NOMO-1 (cell line): ENCODE results near the gene CACTIN.

ENCODE experiments used
- DNase-seq, 2 experiments: peaks; one replicate each; lab custom pipeline; 2025; ENCODE audit not compliant: unreplicated experiment in 2 of 2; lab: John Stamatoyannopoulos, UW

CACTIN gene

DNA sequence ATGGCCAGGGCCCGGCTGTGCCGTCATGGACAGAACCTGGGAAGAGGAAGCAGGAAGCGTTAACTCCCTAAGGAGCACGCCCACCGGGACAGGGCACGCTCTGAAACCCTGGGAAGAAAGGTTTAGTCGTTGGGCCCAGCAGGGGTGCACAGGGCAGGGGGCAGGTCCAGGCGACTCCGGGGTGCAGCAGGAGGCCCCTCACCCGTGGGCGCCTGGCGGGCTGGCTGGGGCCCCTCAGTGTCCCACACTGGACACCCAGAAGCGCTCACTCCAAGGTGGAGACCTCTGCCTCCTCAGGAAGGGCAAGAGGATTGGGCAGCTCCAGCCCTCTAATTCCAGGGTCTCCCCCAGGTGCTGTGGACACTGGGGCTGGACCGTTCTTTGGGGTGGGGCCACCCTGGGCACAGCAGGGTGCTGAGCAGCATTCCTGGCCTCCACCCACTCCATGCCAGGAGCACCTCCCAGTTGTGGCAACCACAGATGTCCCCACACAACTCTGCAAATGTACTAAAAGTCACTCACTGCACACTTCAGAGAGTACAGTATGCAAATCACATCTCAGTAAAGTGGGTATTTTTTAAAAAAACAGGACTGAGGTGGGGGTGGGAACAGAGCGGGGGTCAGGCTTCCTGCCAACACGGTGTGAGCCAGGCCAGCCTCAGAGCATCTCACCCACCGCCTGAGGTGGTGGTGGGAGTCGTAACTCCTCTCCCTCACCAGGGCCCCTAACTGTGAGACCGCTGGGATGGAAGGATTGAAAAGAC is 38.5 kb upstream of the CACTIN start:
- no peak for DNase-seq

DNA sequence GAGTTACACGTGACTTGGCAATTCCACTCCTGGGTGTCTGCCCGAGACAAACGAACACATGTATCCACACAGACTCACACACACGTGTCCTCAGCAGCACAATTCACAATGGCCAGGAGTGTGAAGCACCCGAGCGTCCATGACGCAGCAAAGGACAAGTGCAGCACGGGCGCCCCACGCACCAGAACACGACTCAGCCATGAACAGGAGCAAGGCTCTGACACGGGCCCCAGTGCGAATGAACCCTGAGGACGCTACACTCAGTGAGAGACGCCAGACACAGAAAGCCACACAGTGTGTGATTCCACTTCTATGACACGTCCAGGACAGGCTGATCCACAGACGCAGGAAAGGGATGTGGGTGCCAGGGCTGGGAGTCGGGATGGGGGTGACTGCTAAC is 37.2 kb upstream of the CACTIN start:
- DNase-seq: no peak

DNA sequence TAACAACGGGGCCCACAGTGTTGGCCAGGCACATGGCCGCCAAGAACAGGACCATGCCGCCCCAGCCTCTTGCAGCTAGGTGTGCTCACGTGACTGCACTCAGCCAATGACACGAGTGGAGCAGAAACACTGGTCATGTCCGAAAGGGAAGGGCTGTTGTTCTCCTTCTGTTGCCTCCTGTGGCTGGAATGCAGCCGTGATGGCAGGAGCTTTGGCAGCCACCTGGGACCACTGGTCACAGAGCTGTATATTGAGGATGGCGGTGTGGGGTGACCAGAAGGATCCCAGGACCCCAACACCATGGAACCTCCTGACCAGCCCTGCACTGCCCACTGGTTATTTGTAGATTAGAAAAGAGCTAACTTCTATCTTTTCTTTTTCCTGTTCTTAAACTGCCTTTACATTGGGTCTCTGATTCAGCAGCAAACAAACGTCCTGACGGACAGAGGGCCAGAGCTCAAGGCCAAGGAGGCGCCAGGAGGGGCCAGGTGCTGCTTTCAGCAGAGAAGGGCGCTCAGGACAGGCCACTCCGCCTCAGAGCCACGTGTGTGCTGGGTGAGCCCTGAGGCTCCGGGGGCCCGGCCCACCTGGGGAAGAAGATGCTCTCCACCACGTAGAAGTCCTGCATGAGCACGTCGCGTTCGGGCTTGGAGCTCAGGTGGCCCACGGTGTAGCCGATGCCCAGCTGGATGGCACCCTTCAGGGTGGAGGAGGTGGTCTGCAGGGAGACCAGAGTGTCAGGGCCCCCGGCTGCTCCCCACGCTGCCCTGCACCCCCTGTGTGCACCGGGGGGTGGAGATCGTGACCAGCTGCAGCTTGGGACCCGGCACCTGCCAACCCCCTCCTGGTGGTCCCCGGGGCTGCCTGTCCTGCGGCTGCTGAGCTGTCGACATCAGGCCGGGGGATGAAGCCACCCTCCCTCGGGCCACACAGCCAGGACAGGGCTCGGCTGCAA is 35.0 kb upstream of the CACTIN start:
- DNase-seq: no peak

DNA sequence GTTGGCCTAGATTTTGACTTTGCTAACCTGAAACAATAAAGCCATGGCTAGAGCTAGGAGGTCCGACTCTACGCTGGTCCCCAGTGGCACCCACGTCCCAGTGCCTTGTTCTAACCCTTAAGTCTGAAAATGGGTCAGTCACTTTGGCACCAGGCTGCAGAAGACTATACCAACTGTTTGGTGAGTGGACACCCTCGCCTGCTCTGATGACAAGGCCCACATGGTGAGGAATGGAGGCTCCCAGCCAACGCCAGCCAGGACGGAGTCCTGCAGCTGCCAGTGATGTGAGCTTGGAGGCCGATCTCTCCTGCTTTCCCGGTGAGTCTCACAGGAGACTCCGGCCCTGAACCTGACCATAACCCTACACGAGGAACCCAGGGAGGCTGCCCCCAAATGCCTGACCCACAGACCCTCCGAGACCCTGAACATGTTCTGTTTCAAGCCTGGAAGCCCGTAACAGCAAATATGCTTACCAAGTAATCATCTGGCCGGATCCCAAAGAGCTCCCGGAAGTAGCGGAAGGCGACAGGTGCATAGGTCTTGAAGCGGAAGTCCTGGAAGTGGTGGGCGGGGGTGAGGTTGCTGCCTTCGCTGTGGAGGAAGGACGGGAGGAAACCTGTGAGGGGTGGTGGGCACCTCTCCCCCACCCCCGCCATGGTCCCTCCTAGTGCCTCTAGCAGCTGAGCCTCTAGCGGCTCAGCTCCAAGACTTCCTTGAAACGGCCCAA is 34.1 kb upstream of the CACTIN start:
- no peak for DNase-seq

DNA sequence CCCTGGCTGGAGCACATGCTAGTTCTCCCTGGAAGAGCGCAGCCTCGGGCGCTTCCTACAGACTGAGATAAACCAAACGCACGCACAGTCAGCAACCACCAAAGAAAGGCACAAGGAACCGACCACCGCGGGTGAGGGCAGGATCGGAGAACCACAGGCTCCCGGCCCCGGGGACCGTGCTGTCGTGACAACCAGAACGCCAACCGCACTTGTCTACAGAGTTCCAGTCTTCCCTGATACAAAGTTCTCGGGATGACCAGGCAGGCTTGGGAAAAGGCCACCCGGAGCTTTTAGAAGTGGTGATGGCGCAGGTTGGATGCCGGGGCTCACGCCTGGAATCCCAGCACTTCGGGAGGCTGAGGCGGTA is 33.1 kb upstream of the CACTIN start:
- DNase-seq: no peak

DNA sequence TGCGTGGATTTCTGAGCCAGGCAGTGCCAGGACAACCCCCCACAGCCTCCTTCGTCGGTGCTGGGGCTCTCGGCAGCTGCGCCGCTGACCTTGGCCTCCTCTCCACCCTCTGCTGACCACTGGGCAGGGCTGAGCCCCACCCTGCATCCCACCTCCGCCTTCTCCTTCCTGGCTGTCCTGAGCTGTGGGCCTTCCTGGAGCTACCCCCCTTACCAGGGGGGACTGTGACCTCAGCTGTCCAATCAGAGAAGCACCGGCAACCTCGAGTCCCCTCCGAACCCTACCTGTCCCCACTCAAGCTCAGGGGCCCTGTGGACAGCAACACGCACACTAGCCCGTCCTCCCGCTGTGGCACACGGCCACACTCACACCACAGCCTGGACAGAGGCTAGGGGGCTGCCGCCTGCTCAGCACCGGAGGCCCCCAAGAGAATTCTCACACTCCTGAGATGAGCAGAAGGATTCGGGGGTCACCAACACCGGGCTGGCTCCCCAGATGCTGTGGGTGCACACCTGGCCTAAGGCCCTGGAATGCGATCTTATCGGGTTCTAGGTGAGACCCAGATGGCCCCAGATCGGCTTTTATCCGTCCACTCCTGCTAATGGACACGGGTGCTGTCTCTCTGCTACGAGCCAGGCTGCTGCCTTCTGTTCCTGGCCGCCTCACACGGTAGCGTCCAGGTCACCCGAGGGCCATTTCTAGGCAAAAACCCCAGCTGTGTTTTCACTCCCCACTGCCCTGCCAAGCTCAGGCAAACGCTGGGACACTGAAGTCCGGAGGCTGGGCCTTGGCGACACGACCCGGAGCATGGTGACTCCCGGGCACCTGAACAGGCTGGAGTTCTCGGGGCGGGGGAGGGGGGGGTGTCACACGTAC is 32.5 kb upstream of the CACTIN start:
- DNase-seq: no peak

DNA sequence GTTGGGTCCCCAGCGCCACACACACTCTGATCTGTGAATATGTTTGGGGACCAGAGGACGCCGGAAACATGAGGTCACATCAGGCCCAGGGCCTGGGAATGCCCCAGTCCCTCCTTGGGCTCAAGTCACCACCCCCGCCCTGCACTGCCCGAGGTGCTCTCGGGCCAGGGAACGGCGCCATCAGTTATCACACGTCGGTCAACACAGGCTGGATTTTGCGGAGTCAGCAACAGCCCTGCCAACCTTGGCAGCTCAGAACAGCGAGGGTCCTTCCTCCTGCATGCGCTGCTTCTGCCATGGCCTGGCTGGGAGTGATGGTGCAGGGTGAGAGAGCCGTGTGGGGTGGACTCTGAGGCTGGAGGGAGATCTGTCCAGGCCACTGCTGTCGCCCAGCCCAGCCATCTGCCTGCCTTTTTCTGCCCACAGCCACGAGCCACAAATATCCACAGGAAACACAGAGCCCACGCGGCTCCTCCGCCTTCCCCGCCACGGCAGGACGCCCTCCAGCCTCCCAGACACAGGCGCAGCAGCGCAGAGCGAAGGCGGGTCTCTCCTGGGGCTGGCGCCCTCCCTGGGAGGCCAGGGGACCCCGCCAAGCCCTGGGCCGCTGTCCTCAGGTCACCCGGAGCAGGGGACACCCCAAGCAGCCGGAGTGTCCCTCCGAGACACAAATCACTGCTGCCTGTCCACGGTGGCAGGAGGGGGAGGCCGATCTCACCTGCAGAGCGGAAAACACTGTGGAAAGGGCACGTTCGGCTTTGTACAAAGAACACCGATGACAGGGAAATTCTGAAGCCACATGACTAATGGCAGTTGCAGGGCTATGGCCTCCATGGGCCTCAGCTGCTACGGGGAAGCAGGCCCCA is 31.6 kb upstream of the CACTIN start:
- DNase-seq: no peak

DNA sequence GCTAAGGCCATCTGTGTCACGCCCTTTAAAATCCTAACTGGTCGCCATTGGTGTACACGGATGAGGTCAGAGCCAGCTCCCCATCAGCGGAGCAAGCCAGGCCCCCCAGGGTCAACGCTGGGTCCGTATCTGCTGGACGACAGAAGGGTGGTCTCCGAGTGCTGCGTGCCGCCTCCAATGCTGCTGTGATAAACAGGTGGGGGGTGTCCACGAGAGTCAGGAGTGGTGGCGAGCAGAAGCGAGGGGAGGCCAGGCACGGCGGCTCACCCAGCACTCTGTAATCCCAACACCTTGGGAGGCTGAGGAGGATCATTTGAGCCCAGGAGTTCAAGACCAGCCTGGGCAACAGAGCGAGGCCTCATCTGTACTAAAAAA is 30.8 kb upstream of the CACTIN start:
- DNase-seq: no peak

DNA sequence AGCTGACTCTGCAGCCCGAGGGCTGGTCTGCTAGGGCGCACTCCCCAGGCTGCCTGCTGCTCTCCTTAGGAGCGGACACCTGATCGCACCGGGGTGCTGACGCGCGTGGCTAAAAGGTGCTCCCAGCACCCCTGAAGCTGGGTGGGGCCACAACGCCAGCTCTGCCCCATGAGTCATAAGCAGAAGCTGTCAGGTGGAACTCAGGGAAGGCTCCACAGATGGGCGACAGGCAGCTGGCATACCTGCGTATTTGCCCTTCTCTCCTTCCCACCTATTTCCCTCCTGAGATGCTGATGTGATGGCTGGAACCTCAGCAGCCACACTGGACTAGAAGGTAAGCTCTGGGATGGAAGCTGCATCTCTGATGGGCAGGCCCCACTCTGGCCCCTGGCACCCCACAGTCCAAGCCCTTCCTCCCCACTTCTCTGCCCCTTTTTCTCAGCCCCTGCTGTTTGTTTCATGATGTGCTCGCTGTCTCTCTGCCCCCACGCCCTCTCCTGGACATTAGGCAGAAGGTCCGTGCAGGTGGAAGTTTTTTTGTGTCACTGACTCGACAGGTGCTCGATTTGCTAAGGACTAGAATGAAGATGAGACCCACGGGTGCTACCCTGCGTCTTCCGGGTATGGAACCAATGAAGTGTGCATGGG is 30.3 kb upstream of the CACTIN start:
- DNase-seq: no peak

DNA sequence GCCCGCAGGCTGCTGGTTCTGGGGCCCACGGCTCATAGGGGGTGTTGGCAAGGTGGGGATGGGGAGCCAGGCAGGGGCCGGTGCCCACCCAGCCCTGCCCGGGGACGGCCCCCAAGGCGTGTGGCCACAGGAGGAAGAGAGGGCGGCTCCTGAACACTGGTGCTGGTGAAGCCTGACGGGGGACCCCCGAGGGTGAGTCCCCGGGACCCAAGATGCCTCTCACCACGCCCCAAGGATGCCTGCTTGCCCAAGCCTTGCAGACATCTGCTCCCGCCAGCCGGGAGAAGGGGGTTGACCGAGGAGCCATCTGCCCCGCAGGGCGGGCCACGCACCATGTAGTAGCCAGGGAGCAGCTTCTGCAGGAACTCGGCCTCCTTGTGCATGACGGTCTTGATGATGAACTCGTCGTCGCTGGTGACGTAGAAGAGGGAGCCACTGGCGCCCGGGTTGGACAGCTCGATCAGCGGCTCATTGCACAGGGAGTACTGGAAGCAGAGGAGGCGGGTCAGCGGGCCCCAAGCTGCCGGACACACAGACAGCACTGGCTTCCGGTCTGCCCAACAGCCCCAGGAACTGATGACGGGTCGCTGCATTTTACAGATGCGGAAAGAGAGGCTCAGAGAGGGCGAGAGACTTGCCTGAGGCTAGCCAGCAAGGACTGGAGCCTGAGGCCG is 29.6 kb upstream of the CACTIN start:
- no peak for DNase-seq

DNA sequence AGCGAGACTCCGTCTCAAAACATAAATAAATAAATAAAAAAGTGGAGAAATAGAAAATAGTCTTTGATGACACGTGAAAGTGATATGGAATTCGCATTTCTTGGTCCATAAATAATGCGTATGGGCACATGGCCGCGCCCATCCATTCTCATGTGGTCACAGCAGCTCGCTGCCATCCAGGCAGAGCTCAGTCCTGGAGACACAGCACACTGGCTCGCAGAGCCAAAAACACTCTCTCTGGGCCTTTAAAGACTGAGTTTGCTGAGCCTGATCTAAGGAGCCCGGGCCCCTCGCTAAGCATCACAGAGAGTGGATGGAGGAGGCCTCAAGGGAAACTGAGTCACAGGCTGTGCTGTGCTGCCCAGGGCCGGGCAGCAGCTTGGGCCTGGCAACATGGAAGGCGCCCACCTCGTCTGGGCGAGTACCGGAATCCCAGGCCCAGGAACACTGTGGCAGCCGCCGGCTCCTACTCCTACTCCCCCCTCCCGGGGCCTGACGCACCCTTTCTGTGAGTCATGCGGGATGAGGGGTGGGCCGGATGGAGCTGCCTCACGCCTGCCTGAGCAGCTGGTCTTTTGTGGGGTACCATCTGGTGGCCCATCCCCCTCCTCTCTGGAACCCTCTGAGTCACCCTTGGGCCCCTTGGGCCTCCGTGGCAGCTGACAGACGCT is 28.9 kb upstream of the CACTIN start:
- no peak for DNase-seq

DNA sequence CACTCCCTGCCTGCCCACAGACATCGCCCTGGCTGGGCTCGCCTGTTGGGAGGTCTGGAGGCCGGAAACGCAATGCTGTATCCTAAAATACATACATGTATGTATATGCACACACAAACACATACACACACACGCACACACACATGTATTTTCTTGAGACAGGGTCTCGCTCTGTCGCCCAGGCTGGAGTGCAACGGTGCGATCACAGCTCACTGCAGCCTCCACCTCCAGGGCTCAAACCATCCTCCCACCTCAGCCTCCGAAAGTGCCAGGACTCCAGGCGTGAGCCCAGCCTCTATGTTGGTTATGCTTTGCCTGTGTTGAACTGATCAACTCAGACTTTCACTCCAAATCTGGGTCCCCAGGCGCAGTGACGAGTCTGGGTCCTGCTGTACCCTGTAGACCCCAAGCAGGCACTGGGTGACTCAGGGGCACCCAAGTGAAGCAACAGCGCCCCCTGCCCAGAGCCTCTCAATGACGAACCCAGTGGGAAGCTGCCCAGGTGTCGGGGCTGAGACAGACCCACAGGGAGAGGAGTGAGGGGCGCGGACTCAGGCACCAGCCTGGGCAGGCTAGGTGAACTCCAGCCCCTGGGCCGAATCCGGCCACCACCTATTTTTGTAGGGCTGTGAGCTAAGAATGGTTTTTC is 27.4 kb upstream of the CACTIN start:
- DNase-seq: no peak

DNA sequence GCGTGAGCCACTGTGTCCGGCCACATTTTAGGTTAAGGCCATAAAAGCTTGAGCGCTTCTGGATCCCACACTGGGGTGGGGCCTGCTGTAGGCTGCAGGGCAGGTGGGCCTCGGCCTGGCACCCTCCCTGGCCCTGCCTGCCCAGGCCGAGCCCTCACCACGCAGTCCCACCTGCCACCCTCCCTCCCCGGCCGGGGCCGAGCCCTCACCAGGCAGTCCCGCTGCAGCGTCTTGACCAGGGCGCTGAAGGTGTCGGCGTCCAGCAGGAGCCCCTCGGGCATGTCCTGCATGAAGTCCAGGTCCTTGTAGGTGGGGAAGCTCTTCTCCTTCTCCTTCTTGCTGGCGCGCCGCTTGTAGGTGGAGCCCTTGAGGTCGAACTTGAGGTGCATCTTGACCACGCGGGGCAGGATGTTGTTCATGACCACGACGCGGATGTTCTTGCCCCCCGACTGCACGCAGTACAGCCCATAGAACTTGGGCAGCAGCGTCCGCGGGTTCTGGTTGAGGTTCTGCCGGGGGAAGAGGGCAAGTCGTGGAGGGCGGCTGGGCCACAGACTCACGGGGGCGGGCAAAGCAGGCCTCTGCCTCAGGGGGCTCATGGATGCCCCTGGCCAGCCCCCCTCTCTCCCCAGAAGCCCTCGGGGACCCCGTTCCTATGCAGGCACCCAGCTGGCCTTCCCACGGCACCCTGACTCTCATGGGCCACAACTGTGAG is 26.6 kb upstream of the CACTIN start:
- no peak for DNase-seq

DNA sequence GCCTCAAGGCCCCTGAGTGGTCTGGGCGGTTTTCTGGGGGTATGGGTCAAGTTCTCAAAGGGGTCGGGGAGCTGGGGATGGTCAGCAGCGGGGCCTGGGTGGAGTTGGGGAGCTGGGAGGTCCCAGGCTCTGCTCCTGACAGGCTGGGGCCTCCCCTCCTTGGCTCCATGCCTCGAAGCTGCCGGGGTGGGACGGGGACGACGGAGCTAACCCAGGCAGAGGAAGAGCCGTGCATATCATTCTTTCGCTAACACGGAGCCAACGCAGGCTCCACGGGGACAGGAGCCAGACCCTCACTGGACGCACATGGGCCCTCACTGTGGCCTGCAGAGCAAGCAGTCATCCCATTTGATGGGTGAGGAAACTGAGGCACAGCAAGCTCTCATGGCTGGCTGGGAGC is 25.8 kb upstream of the CACTIN start:
- DNase-seq: no peak

DNA sequence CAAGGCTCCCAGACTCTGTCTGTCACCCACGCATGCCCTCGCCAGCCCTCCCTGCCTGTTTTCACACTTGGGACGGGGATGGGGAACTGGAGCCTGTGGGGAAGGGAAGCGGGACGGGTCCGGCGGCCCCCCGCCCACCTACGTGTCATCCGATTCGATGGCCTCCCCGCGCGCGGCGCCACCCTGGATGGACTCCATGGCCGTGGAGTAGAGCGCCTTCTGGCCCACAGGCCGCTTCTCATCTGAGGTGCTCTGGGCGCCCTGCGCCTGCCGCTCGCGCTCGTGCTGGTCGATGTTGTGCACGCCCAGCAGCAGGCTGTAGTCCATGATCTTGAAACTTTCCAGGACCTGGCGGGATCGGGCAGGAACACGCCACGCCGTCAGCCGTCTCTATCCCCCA is 25.1 kb upstream of the CACTIN start:
- DNase-seq: no peak

DNA sequence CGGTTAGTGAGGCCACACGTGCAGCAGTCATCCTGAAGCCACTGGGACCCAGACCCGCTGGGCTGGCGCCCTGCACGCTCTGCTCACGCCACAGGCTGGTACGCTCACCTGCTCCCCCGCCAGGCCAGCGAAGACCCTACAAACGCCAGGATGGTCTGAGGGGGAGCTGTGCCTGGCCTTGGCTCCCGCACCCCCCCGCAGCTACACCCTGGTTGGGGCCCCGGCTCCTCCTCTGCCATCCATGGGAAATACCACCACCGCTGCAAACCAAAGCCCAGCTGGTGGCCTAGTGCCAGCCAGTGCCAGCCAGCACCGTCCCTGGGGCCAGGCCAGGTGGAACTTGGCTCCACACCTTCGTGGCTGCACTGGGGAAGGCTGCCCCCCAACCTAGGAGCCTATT is 23.3 kb upstream of the CACTIN start:
- DNase-seq: no peak
